Measurements from ENCODE around the gene S100A5.
"Not testable (repeated sequence)": the region's sequence is repeated elsewhere in the genome, so short reads cannot be mapped to it uniquely, and the experiment has no call there.

S100A5 gene

GRCh38 chr1:153521808-153522207 is 18.9 kb downstream of the S100A5 start:
- H3K9me3 ChIP-seq (ENCODE audit: control insufficient read depth, insufficient read depth, low read length); H3K36me3 ChIP-seq (ENCODE audit: insufficient read depth, low read length); H3K9ac ChIP-seq (ENCODE audit: low read depth, low read length): not testable (repeated sequence)
- peaks cover 18% of the 10 kb centered on the region for H3K4me1 ChIP-seq (ENCODE audit: insufficient read depth, low read length)

- Histone ChIP-seq H3K9me3 (ENCODE audit: control insufficient read depth, insufficient read depth, low read length) (no peaks in the 10 kb centered on the region), H3K36me3 (ENCODE audit: insufficient read depth, low read length) (no peaks in the 10 kb centered on the region), H3K4me1 (ENCODE audit: insufficient read depth, low read length) (peaks cover 10% of the 10 kb centered on the region), H3K9ac (ENCODE audit: low read depth, low read length) (no peak overlapping the region)
Observed at GRCh38 chr1:153520818-153521476, 19.8 kb downstream of the S100A5 start.

GRCh38 chr1:153520137-153520691 is 20.5 kb downstream of the S100A5 start:
- H3K36me3 ChIP-seq (ENCODE audit: insufficient read depth, low read length); H3K9ac ChIP-seq (ENCODE audit: low read depth, low read length); H3K4me1 ChIP-seq (ENCODE audit: insufficient read depth, low read length); H3K9me3 ChIP-seq (ENCODE audit: control insufficient read depth, insufficient read depth, low read length): not testable (repeated sequence)

GRCh38 chr1:153519242-153519641 is 21.5 kb downstream of the S100A5 start:
- H3K9ac ChIP-seq (ENCODE audit: low read depth, low read length) = no peak overlapping the region
- no peaks in the 10 kb centered on the region for H3K36me3 ChIP-seq (ENCODE audit: insufficient read depth, low read length)
- no peaks in the 10 kb centered on the region for H3K4me1 ChIP-seq (ENCODE audit: insufficient read depth, low read length)
- H3K9me3 ChIP-seq (ENCODE audit: control insufficient read depth, insufficient read depth, low read length) = no peaks in the 10 kb centered on the region

- Histone ChIP-seq H3K4me1 (ENCODE audit: insufficient read depth, low read length) (no peaks in the 10 kb centered on the region), H3K9me3 (ENCODE audit: control insufficient read depth, insufficient read depth, low read length) (no peaks in the 10 kb centered on the region), H3K36me3 (ENCODE audit: insufficient read depth, low read length) (no peaks in the 10 kb centered on the region), H3K9ac (ENCODE audit: low read depth, low read length) (no peak overlapping the region)
Observed at GRCh38 chr1:153515504-153516394, 25.0 kb downstream of the S100A5 start.

- no peak overlapping the region for H3K9ac ChIP-seq (ENCODE audit: low read depth, low read length)
- H3K9me3 ChIP-seq (ENCODE audit: control insufficient read depth, insufficient read depth, low read length) = no peaks in the 10 kb centered on the region
- H3K36me3 ChIP-seq (ENCODE audit: insufficient read depth, low read length) = no peaks in the 10 kb centered on the region
- H3K4me1 ChIP-seq (ENCODE audit: insufficient read depth, low read length) = no peaks in the 10 kb centered on the region
Observed at GRCh38 chr1:153513666-153514065, 27.1 kb downstream of the S100A5 start.

- Histone ChIP-seq H3K36me3 (ENCODE audit: insufficient read depth, low read length) (no peaks in the 10 kb centered on the region), H3K9me3 (ENCODE audit: control insufficient read depth, insufficient read depth, low read length) (no peaks in the 10 kb centered on the region), H3K9ac (ENCODE audit: low read depth, low read length) (no peak overlapping the region), H3K4me1 (ENCODE audit: insufficient read depth, low read length) (no peaks in the 10 kb centered on the region)
Observed at GRCh38 chr1:153513023-153513422, 27.7 kb downstream of the S100A5 start.

- H3K9ac ChIP-seq (ENCODE audit: low read depth, low read length) = no peak overlapping the region
Observed at GRCh38 chr1:153510984-153511410, 29.7 kb downstream of the S100A5 start.

GRCh38 chr1:153509729-153510354 is 30.9 kb downstream of the S100A5 start:
- H3K4me1 ChIP-seq (ENCODE audit: insufficient read depth, low read length) = peaks cover 5% of the 10 kb centered on the region; the same call in 1 of the 2 replicates
- no peak overlapping the region for H3K9ac ChIP-seq (ENCODE audit: low read depth, low read length)
- no peaks in the 10 kb centered on the region for H3K36me3 ChIP-seq (ENCODE audit: insufficient read depth, low read length)
- H3K9me3 ChIP-seq (ENCODE audit: control insufficient read depth, insufficient read depth, low read length) = no peaks in the 10 kb centered on the region

More at GRCh38 chr1:153510984-153511410, 29.7 kb downstream of the S100A5 start:
- Histone ChIP-seq H3K4me1 (ENCODE audit: insufficient read depth, low read length) (peaks cover 5% of the 10 kb centered on the region; the same call in 1 of the 2 replicates), H3K36me3 (ENCODE audit: insufficient read depth, low read length) (no peaks in the 10 kb centered on the region), H3K9me3 (ENCODE audit: control insufficient read depth, insufficient read depth, low read length) (no peaks in the 10 kb centered on the region)

GRCh38 chr1:153509036-153509435 is 31.7 kb downstream of the S100A5 start:
- peaks cover 5% of the 10 kb centered on the region; the same call in 1 of the 2 replicates for H3K4me1 ChIP-seq (ENCODE audit: insufficient read depth, low read length)
- no peaks in the 10 kb centered on the region for H3K9me3 ChIP-seq (ENCODE audit: control insufficient read depth, insufficient read depth, low read length)
- no peak overlapping the region for H3K9ac ChIP-seq (ENCODE audit: low read depth, low read length)

GRCh38 chr1:153507926-153508583 is 32.7 kb downstream of the S100A5 start:
- no peak overlapping the region for H3K9ac ChIP-seq (ENCODE audit: low read depth, low read length)
- H3K36me3 ChIP-seq (ENCODE audit: insufficient read depth, low read length) = no peaks in the 10 kb centered on the region
- no peaks in the 10 kb centered on the region for H3K9me3 ChIP-seq (ENCODE audit: control insufficient read depth, insufficient read depth, low read length)
- H3K4me1 ChIP-seq (ENCODE audit: insufficient read depth, low read length) = peaks cover 5% of the 10 kb centered on the region; the same call in 1 of the 2 replicates

More at GRCh38 chr1:153509036-153509435, 31.7 kb downstream of the S100A5 start:
- no peaks in the 10 kb centered on the region for H3K36me3 ChIP-seq (ENCODE audit: insufficient read depth, low read length)

GRCh38 chr1:153506831-153507413 is 33.8 kb downstream of the S100A5 start:
- H3K36me3 ChIP-seq (ENCODE audit: insufficient read depth, low read length) = no peaks in the 10 kb centered on the region
- H3K9me3 ChIP-seq (ENCODE audit: control insufficient read depth, insufficient read depth, low read length) = no peaks in the 10 kb centered on the region
- peaks cover 5% of the 10 kb centered on the region; the same call in 1 of the 2 replicates for H3K4me1 ChIP-seq (ENCODE audit: insufficient read depth, low read length)
- no peak overlapping the region for H3K9ac ChIP-seq (ENCODE audit: low read depth, low read length)

GRCh38 chr1:153506386-153506785 is 34.3 kb downstream of the S100A5 start:
- Histone ChIP-seq H3K4me1 (ENCODE audit: insufficient read depth, low read length) (peaks cover 5% of the 10 kb centered on the region; the same call in 1 of the 2 replicates), H3K36me3 (ENCODE audit: insufficient read depth, low read length) (no peaks in the 10 kb centered on the region), H3K9me3 (ENCODE audit: control insufficient read depth, insufficient read depth, low read length) (no peaks in the 10 kb centered on the region), H3K9ac (ENCODE audit: low read depth, low read length) (no peak overlapping the region)
